ENCODE measurements around the gene SPECC1.

DNA sequence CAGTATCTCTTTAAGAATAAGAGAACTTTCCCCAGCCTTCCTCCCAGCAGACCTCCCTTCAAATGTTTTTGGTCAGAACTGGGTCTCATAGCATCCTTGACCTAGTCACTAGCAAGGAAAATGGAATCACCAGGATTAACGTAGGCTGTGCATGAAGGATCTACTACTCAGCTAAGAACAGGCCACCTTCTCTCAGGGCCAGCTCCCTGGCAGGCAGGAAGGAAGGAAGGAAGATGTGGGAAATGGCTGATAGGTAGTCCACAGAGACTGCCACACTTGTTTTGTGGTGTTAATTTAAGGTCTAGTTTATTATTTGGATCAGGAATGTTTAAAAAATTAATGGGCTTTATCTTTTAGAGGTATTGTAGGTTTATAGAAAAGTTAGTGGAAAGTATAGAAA lies 136.4 kb downstream of the SPECC1 start:
- TF ChIP-seq, protein P1, sequence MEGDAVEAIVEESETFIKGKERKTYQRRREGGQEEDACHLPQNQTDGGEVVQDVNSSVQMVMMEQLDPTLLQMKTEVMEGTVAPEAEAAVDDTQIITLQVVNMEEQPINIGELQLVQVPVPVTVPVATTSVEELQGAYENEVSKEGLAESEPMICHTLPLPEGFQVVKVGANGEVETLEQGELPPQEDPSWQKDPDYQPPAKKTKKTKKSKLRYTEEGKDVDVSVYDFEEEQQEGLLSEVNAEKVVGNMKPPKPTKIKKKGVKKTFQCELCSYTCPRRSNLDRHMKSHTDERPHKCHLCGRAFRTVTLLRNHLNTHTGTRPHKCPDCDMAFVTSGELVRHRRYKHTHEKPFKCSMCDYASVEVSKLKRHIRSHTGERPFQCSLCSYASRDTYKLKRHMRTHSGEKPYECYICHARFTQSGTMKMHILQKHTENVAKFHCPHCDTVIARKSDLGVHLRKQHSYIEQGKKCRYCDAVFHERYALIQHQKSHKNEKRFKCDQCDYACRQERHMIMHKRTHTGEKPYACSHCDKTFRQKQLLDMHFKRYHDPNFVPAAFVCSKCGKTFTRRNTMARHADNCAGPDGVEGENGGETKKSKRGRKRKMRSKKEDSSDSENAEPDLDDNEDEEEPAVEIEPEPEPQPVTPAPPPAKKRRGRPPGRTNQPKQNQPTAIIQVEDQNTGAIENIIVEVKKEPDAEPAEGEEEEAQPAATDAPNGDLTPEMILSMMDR (IDR thresholded peaks at IDR 0.05), result no peak
- no peak for TF ChIP-seq POLR2A (IDR thresholded peaks at IDR 0.05)

Measured in adrenal gland (tissue), 5 donors.